GM21717 (cell line): Measurements from ENCODE around the gene ARID2.

Source experiments
- ATAC-seq: cut with Tn5 transposase; IDR thresholded peaks from one replicate; pipeline ENCODE4 v1.9.1; 2021; ENCODE audit warnings: mild to moderate bottlenecking, moderate library complexity; ENCODE audit not compliant: unreplicated experiment

The ARID2 gene

GRCh38 chr12:45762185-45763110, 32.9 kb downstream of the ARID2 start:
- no peak for ATAC-seq

GRCh38 chr12:45763381-45763780, 33.9 kb downstream of the ARID2 start:
- no peak for ATAC-seq

- no peak for ATAC-seq
These were observed 38.7 kb downstream of the ARID2 start for GRCh38 chr12:45768194-45768593.

- ATAC-seq = no peak
These were observed 44.2 kb downstream of the ARID2 start for GRCh38 chr12:45773747-45774146.

- ATAC-seq = no peak
These were observed 45.1 kb downstream of the ARID2 start for GRCh38 chr12:45774508-45775162.

GRCh38 chr12:45775465-45775864, 46.0 kb downstream of the ARID2 start:
- no peak for ATAC-seq

GRCh38 chr12:45775964-45776363, 46.5 kb downstream of the ARID2 start:
- no peak for ATAC-seq

- no peak for ATAC-seq
These were observed 50.4 kb downstream of the ARID2 start for GRCh38 chr12:45779936-45780335.

GRCh38 chr12:45781080-45781479, 51.6 kb downstream of the ARID2 start:
- no peak for ATAC-seq

GRCh38 chr12:45785315-45785714, 55.8 kb downstream of the ARID2 start:
- no peak for ATAC-seq

GRCh38 chr12:45789025-45789424, 59.5 kb downstream of the ARID2 start:
- no peak for ATAC-seq

GRCh38 chr12:45794422-45794821, 64.9 kb downstream of the ARID2 start:
- ATAC-seq = no peak

GRCh38 chr12:45801625-45802024, 72.1 kb downstream of the ARID2 start:
- ATAC-seq = no peak

- ATAC-seq = no peak
These were observed 73.6 kb downstream of the ARID2 start for GRCh38 chr12:45803111-45803510.

- no peak for ATAC-seq
These were observed 87.1 kb downstream of the ARID2 start for GRCh38 chr12:45816652-45817051.

GRCh38 chr12:45827974-45828373, 98.5 kb downstream of the ARID2 start:
- ATAC-seq = no peak

- ATAC-seq = peak; percentile 85
These were observed 98.9 kb downstream of the ARID2 start for GRCh38 chr12:45828402-45828801.

- ATAC-seq = no peak
These were observed 102.1 kb downstream of the ARID2 start for GRCh38 chr12:45831590-45831989.

GRCh38 chr12:45833401-45833800, 103.9 kb downstream of the ARID2 start:
- ATAC-seq = no peak

- no peak for ATAC-seq
These were observed 105.3 kb downstream of the ARID2 start for GRCh38 chr12:45834809-45835208.

- no peak for ATAC-seq
These were observed 110.4 kb downstream of the ARID2 start for GRCh38 chr12:45839917-45840316.

GRCh38 chr12:45849289-45849688, 119.8 kb downstream of the ARID2 start:
- ATAC-seq = no peak
